Adrenal gland (tissue), 12 donors: ENCODE results near the gene UNC5CL. TPM values are rescaled to one million over a fixed set of nuclear protein-coding genes. Genes with fewer than 3 reads are reported as not detected.

Source experiments
- DNase-seq, 7 donors: peaks; one replicate each; pipeline ENCODE4 v3.0.0-alpha.2; 2019 to 2020
- H3K27ac ChIP-seq, 5 donors: fragments of 200-600 bp; sonication (generic) in 4 of 5; 1 replicate in 3 of 5; 2 replicates in 2 of 5; pipeline versions ENCODE4 v1.5.1 to v1.8.0; 2016 to 2020; ENCODE audit warnings: mild to moderate bottlenecking in 1 of 5
- H3K27me3 ChIP-seq: fragments of 200-600 bp; 2 replicates; pipeline ENCODE4 v1.8.0; 2021
- H3K36me3 ChIP-seq, 2 donors: fragments of 200-600 bp; replicated peaks in 1 of 2; 1 replicate in 1 of 2; 2 replicates in 1 of 2; pipeline versions ENCODE4 v1.5.1 to v1.8.0; 2018 to 2022
- H3K4me1 ChIP-seq, 2 donors: fragments of 200-600 bp; replicated peaks in 1 of 2; 1 replicate in 1 of 2; 2 replicates in 1 of 2; pipeline versions ENCODE4 v1.5.1 to v1.8.0; 2018 to 2021
- H3K4me3 ChIP-seq, 4 donors: fragments of 200-600 bp; sonication (generic) in 3 of 4; one replicate each; pipeline ENCODE4 v1.5.1; 2016 to 2018
- H3K9me3 ChIP-seq, 3 donors: fragments of 200-600 bp; sonication (generic) in 1 of 3; replicated peaks in 1 of 3; 1 replicate in 2 of 3; 2 replicates in 1 of 3; pipeline versions ENCODE4 v1.5.1 to v1.8.0; 2016 to 2021
- POLR2A ChIP-seq, 2 donors: fragments of 450-650 bp; IDR thresholded peaks; one replicate each; pipeline ENCODE4 v1.6.1; 2017; ENCODE audit warnings: antibody characterized with exemption in 2 of 2, mild to moderate bottlenecking in 2 of 2, moderate library complexity in 1 of 2
- WGBS, 4 donors: extraction: QIAGEN DNeasy Blood & Tissue Kit in 2 of 4; methylation state at CpG; one replicate each; pipeline versions ENCODE4 v1.1.5 to v1.1.7; 2013 to 2017; 5-methylcytosine and 5-hydroxymethylcytosine counted together
- intact Hi-C, 2 donors: fragments of 100-400 bp; cut with DNase I; formaldehyde crosslinking; loops; one replicate each; pipeline versions ENCODE4 v1.14.1 to v1.15.0; 2022 to 2023
- polyA plus RNA-seq, 3 donors: library from polyadenylated mRNA; stranded (reverse); fragments of 200-250 nt in 2 of 3; fragments of 350-450 nt in 1 of 3; fragmentation: Illumina TruSeq in 1 of 3; extraction: RNeasy Lipid Tissue Mini Kit (QIAGEN cat#74804) in 1 of 3; gene quantifications; one replicate each; pipeline ENCODE4 v1.2.3, GENCODE V29; 2013 to 2014
- total RNA-seq, 9 donors: library from RNA; depleted of rRNA in 4 of 9; stranded (reverse); fragments of >200 nt in 4 of 9; fragments of 120-200 nt in 1 of 9; fragmentation: NEBNext Ultra II Directional in 1 of 9; extraction: Animal tissue kit (Norgen Biotek cat#: 25700) in 1 of 9; gene quantifications; one replicate each; pipeline versions ENCODE4 v1.1.0 to v1.2.4, GENCODE V29; 2013 to 2023
- TF ChIP-seq, protein P1 (sequence below), 6 experiments: fragments of 450-650 bp in 4 of 6; fragments of 200-600 bp in 2 of 6; sonication (generic) in 1 of 6; IDR thresholded peaks; 1 replicate in 5 of 6; 2 replicates in 1 of 6; pipeline versions ENCODE4 v1.5.1 to v1.8.0; 2016 to 2021; ENCODE audit warnings: antibody characterized with exemption in 6 of 6, mild to moderate bottlenecking in 2 of 6, moderate library complexity in 1 of 6
- donor health status: healthy with polysubstance abuse.
- donor health status: Bipolar disorder and iron deficiency.
- donor health status: DM: yes; HTN: yes; CAD: no.
- donor health status: DM: no; HTN: no; CAD: no.
- donor health status: DM: no; HTN: no; CAD: no.
- donor health status: DM: yes; HTN: yes; CAD: no.

Gene UNC5CL
- total and polyA plus RNA-seq, 12 donors: 0.20 to 1.6 (median 0.86) TPM

DNA sequence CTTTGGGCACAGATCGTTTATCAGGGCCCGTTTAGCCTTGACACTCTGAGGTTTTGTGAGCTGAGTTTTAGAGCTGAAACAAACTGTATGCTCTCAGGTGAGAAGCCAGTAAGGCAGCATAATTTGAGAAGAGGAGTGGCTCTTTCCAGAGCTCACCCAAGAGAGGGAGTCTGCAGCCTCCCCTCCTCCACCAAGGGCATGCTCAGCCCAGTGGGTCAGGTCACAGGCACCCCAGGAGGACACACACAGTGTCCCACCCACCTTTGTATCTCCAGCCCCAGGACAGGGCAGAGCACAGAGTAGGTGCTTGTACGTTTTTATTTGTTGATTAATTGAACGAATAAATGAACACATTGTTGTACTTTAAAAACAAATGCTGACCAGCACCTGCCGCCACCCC, 6.6 kb upstream of the UNC5CL start:
- DNase-seq: no peak
- intact Hi-C loops: no loop called here
- Histone ChIP-seq H3K4me1 (no peaks in the 10 kb centered on the region), H3K36me3 (no peaks in the 10 kb centered on the region), H3K4me3 (no peak overlapping the region), H3K27ac (no peak overlapping the region), H3K9me3 (no peaks in the 10 kb centered on the region), H3K27me3 (no peaks in the 10 kb centered on the region)
- 60 to 70% (median 63%) methylated on average over 5 of the region's 5 CpGs for WGBS, 4 donors
- TF ChIP-seq, protein P1, sequence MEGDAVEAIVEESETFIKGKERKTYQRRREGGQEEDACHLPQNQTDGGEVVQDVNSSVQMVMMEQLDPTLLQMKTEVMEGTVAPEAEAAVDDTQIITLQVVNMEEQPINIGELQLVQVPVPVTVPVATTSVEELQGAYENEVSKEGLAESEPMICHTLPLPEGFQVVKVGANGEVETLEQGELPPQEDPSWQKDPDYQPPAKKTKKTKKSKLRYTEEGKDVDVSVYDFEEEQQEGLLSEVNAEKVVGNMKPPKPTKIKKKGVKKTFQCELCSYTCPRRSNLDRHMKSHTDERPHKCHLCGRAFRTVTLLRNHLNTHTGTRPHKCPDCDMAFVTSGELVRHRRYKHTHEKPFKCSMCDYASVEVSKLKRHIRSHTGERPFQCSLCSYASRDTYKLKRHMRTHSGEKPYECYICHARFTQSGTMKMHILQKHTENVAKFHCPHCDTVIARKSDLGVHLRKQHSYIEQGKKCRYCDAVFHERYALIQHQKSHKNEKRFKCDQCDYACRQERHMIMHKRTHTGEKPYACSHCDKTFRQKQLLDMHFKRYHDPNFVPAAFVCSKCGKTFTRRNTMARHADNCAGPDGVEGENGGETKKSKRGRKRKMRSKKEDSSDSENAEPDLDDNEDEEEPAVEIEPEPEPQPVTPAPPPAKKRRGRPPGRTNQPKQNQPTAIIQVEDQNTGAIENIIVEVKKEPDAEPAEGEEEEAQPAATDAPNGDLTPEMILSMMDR (IDR thresholded peaks at IDR 0.05): no peak
- TF ChIP-seq POLR2A (IDR thresholded peaks at IDR 0.05): no peak

DNA sequence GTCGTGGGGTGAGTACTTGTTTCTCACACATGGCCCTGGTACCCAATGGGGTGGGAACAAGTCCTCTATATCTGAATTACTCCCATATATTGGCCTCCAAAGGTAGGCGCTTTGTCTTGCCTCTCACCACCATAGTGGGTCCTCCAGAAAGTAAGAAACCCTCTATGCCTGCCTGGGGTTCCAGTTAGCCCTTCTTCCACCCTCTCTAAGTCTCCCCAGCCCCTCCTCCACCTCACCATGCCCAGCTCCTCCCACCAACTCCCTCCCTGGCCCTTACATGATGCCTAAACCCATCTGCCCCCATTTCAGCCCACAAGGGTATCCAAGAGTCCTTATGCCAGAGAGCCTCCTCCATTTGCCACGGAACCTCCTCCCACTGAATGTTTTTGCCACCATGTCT, 4.1 kb upstream of the UNC5CL start:
- no peak for TF ChIP-seq POLR2A (IDR thresholded peaks at IDR 0.05)
- TF ChIP-seq, protein P1 (IDR thresholded peaks at IDR 0.05): no peak
- WGBS, 4 donors: 88 to 96% (median 93%) methylated on average over 3 of the region's 3 CpGs
- H3K27me3 ChIP-seq: no peaks in the 10 kb centered on the region
- H3K36me3 ChIP-seq: no peaks in the 10 kb centered on the region
- H3K4me3 ChIP-seq: no peak overlapping the region
- no peaks in the 10 kb centered on the region for H3K4me1 ChIP-seq
- intact Hi-C loops: no loop called here
- H3K27ac ChIP-seq: no peak overlapping the region
- no peak for DNase-seq
- no peaks in the 10 kb centered on the region for H3K9me3 ChIP-seq

- intact Hi-C loops: no loop called here
- Histone ChIP-seq H3K36me3 (no peaks in the 10 kb centered on the region), H3K9me3 (no peaks in the 10 kb centered on the region), H3K27me3 (no peaks in the 10 kb centered on the region), H3K4me3 (no peak within 1 kb of the TSS), H3K4me1 (no peaks in the 10 kb centered on the region), H3K27ac (no peak within 1 kb of the TSS)
- TF ChIP-seq POLR2A (IDR thresholded peaks at IDR 0.05): no peak
- TF ChIP-seq, protein P1 (IDR thresholded peaks at IDR 0.05): no peak
- 93 to 95% (median 93%) methylated on average over 9 to 10 of the region's 10 CpGs for WGBS, 4 donors
- DNase-seq: no peak
Measured at GRCh38 chr6:41042226-41043055, 3.4 kb upstream of the UNC5CL start, which contains the start of gene TSPO2. Gene TSPO2 (plus strand): TSS chr6:41042467. CDS start chr6:41042986, 519 bp downstream.

DNA sequence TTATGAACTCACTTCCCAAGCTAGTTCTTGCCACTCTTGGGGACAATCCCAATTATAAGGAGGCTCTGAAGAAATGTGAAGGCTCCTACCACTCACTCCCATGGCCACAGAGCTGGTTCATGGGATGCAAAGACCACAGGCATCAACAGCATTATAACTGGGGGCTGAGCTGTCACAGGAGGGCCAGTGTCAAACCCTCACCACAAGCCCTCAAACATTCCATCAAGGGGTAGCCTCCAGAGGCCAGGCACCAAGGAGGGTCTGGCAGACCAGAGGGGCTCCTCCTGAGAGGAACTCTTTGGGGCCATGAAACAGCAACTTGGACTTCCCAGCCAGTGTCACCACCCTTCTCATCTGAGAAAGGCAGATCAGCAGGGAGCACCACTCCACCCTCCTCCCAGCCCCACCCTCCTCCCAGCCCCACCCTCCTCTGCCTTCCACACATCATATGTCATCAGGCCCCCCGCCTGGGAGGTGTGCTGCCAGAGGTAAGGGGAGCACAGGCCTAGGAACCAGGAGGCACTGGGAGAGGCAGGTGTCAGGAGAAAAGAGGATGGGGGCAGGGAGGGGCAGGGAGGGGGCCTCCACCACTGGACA, 2.0 kb upstream of the UNC5CL start:
- no peak overlapping the region for H3K4me3 ChIP-seq
- no peak overlapping the region for H3K27ac ChIP-seq
- H3K9me3 ChIP-seq: no peaks in the 10 kb centered on the region
- no peak for TF ChIP-seq POLR2A (IDR thresholded peaks at IDR 0.05)
- TF ChIP-seq, protein P1 (IDR thresholded peaks at IDR 0.05): no peak
- 74 to 100% (median 80%) methylated on average over 1 of the region's 1 CpG for WGBS, 4 donors
- no peak for DNase-seq
- H3K4me1 ChIP-seq: no peaks in the 10 kb centered on the region
- H3K36me3 ChIP-seq: no peaks in the 10 kb centered on the region
- H3K27me3 ChIP-seq: no peaks in the 10 kb centered on the region
- intact Hi-C loops: no loop called here
